GM12875 (cell line): ENCODE results near the gene DGCR2.

ENCODE experiments used
- H3K4me3 ChIP-seq: one replicate; pipeline ENCODE4 v1.5.1; 2011; ENCODE audit warnings: low read depth, low read length, control low read depth
- CTCF ChIP-seq: IDR thresholded peaks from 2 replicates; pipeline ENCODE4 v1.5.1; 2011; ENCODE audit warnings: low read depth, mild to moderate bottlenecking, control low read depth, inconsistent platforms, low read length, moderate library complexity, borderline replicate concordance; ENCODE audit not compliant: insufficient read depth

Gene DGCR2

GRCh38 chr22:19106886-19107729 is 15.1 kb downstream of the DGCR2 start:
- no peak for TF ChIP-seq CTCF
- H3K4me3 ChIP-seq: no peak overlapping the region

- peak; percentile 59 for TF ChIP-seq CTCF
- no peak overlapping the region for H3K4me3 ChIP-seq
These were observed 16.1 kb downstream of the DGCR2 start for GRCh38 chr22:19105867-19106802.

- TF ChIP-seq CTCF: no peak
- no peak overlapping the region for H3K4me3 ChIP-seq
These were observed 16.8 kb downstream of the DGCR2 start for GRCh38 chr22:19105456-19105855.

- H3K4me3 ChIP-seq: no peak overlapping the region
- TF ChIP-seq CTCF: no peak
These were observed 18.1 kb downstream of the DGCR2 start for GRCh38 chr22:19103880-19104821.

- TF ChIP-seq CTCF: no peak
- H3K4me3 ChIP-seq: no peak overlapping the region
These were observed 24.1 kb downstream of the DGCR2 start for GRCh38 chr22:19098157-19098556.

- TF ChIP-seq CTCF: no peak
- no peak overlapping the region for H3K4me3 ChIP-seq
These were observed 24.7 kb downstream of the DGCR2 start for GRCh38 chr22:19097518-19097917.
